H9 (cell line): ENCODE data around the gene PITPNB. TPM values are rescaled to one million over a fixed set of nuclear protein-coding genes. Genes with fewer than 3 reads are reported as not detected.

Source experiments
- DNase-seq: peaks from one replicate; pipeline ENCODE4 v3.0.0-alpha.2; 2017
- H2AFZ ChIP-seq: one replicate; pipeline ENCODE4 v1.6.1; 2013; ENCODE audit warnings: mild to moderate bottlenecking, low read length, control low read depth, moderate library complexity
- H2AK5ac ChIP-seq: 2 replicates; pipeline ENCODE4 v1.6.1; 2013; ENCODE audit warnings: low read length, control low read depth, mixed read lengths; ENCODE audit not compliant: insufficient read length
- H2BK120ac ChIP-seq: one replicate; pipeline ENCODE4 v1.6.1; 2013; ENCODE audit warnings: low read depth, mild to moderate bottlenecking, low read length, control low read depth, inconsistent platforms; ENCODE audit not compliant: poor library complexity, severe bottlenecking
- H2BK12ac ChIP-seq: 2 replicates; pipeline ENCODE4 v1.6.1; 2013; ENCODE audit warnings: low read length, control low read depth, mixed read lengths, low read depth; ENCODE audit not compliant: insufficient read length
- H2BK15ac ChIP-seq: 2 replicates; pipeline ENCODE4 v1.6.1; 2013; ENCODE audit warnings: low read depth, low read length, control low read depth
- H2BK20ac ChIP-seq: one replicate; pipeline ENCODE4 v1.6.1; 2013; ENCODE audit warnings: low read depth, mild to moderate bottlenecking, low read length, control low read depth, inconsistent platforms; ENCODE audit not compliant: poor library complexity, severe bottlenecking
- H2BK5ac ChIP-seq: 2 replicates; pipeline ENCODE4 v1.6.1; 2013; ENCODE audit warnings: low read length, control low read depth, mixed read lengths; ENCODE audit not compliant: insufficient read length
- H3K14ac ChIP-seq: 2 replicates; pipeline ENCODE4 v1.6.1; 2013; ENCODE audit warnings: low read length, control low read depth; ENCODE audit not compliant: insufficient read depth
- H3K18ac ChIP-seq: 2 replicates; pipeline ENCODE4 v1.6.1; 2013; ENCODE audit warnings: low read depth, mild to moderate bottlenecking, mixed read lengths, low read length, control low read depth; ENCODE audit not compliant: insufficient read length
- H3K23ac ChIP-seq: 2 replicates; pipeline ENCODE4 v1.6.1; 2013; ENCODE audit warnings: low read length, control low read depth, mixed read lengths, low read depth; ENCODE audit not compliant: insufficient read length
- H3K23me2 ChIP-seq: 2 replicates; pipeline ENCODE4 v1.6.1; 2013; ENCODE audit warnings: low read depth, mild to moderate bottlenecking, mixed read lengths, low read length, control low read depth; ENCODE audit not compliant: insufficient read length, poor library complexity, severe bottlenecking
- H3K27ac ChIP-seq: 2 replicates; pipeline ENCODE4 v1.5.1; 2013; ENCODE audit warnings: low read length, control low read depth, mixed read lengths, low read depth; ENCODE audit not compliant: insufficient read length
- H3K27me3 ChIP-seq: 2 replicates; pipeline ENCODE4 v1.6.1; 2013; ENCODE audit warnings: low read length, control low read depth, inconsistent platforms; ENCODE audit not compliant: insufficient read depth
- H3K4ac ChIP-seq: 2 replicates; pipeline ENCODE4 v1.6.1; 2013; ENCODE audit warnings: low read depth, mild to moderate bottlenecking, control low read depth, inconsistent platforms, low read length, moderate library complexity
- H3K4me1 ChIP-seq: 2 replicates; pipeline ENCODE4 v1.6.1; 2013; ENCODE audit warnings: low read length, control low read depth, inconsistent platforms; ENCODE audit not compliant: insufficient read depth
- H3K4me2 ChIP-seq: 2 replicates; pipeline ENCODE4 v1.6.1; 2013; ENCODE audit warnings: low read length, control low read depth, mixed read lengths; ENCODE audit not compliant: insufficient read length, insufficient read depth
- H3K56ac ChIP-seq: 2 replicates; pipeline ENCODE4 v1.6.1; 2013; ENCODE audit warnings: low read depth, mild to moderate bottlenecking, mixed read lengths, low read length, control low read depth; ENCODE audit not compliant: insufficient read length
- H3K79me1 ChIP-seq: 2 replicates; pipeline ENCODE4 v1.6.1; 2013; ENCODE audit warnings: low read depth, mild to moderate bottlenecking, moderate library complexity, low read length, control low read depth, inconsistent platforms; ENCODE audit not compliant: insufficient read depth, poor library complexity, severe bottlenecking
- H3K79me2 ChIP-seq: 2 replicates; pipeline ENCODE4 v1.6.1; 2013; ENCODE audit warnings: low read length, control low read depth, inconsistent platforms; ENCODE audit not compliant: insufficient read depth
- H3K9ac ChIP-seq: 2 replicates; pipeline ENCODE4 v1.6.1; 2013; ENCODE audit warnings: low read length, control low read depth, mixed read lengths; ENCODE audit not compliant: insufficient read length; ENCODE audit errors: extremely low read depth
- H3K9me3 ChIP-seq: one replicate; pipeline ENCODE4 v1.6.1; 2013; ENCODE audit warnings: low read depth, low read length, inconsistent platforms; ENCODE audit not compliant: control insufficient read depth
- H3T11ph ChIP-seq: one replicate; pipeline ENCODE4 v1.6.1; 2013; ENCODE audit warnings: mild to moderate bottlenecking, low read length, control low read depth, inconsistent platforms
- H4K20me1 ChIP-seq: one replicate; pipeline ENCODE4 v1.6.1; 2013; ENCODE audit not compliant: control insufficient read depth, insufficient read length, insufficient read depth
- H4K5ac ChIP-seq: 2 replicates; pipeline ENCODE4 v1.6.1; 2013; ENCODE audit warnings: low read depth, mild to moderate bottlenecking, mixed read lengths, low read length, control low read depth; ENCODE audit not compliant: insufficient read length
- H4K8ac ChIP-seq: replicated peaks from 2 replicates; pipeline ENCODE4 v1.6.1; 2013; ENCODE audit warnings: low read length, control low read depth, mixed read lengths, low read depth; ENCODE audit not compliant: insufficient read length
- H4K91ac ChIP-seq: 2 replicates; pipeline ENCODE4 v1.6.1; 2013; ENCODE audit warnings: low read depth, mild to moderate bottlenecking, moderate library complexity, mixed read lengths, low read length, control low read depth; ENCODE audit not compliant: insufficient read length
- H3K27ac Mint-ChIP-seq, 3 experiments: 2 replicates in 2 of 3; 3 replicates in 1 of 3; pipeline ENCODE4 v1.8.0; 2020 to 2021; ENCODE audit warnings: mixed read lengths in 3 of 3, mild to moderate bottlenecking in 1 of 3, moderate library complexity in 1 of 3
- H3K27me3 Mint-ChIP-seq: 2 replicates; pipeline ENCODE4 v1.8.0; 2021; ENCODE audit warnings: low read depth, mild to moderate bottlenecking, moderate library complexity, mixed read lengths
- H3K36me3 Mint-ChIP-seq, 3 experiments: 2 replicates in 2 of 3; 3 replicates in 1 of 3; pipeline ENCODE4 v1.8.0; 2020 to 2021; ENCODE audit warnings: low read depth in 3 of 3, mixed read lengths in 3 of 3; ENCODE audit not compliant: insufficient read depth in 1 of 3
- H3K4me1 Mint-ChIP-seq, 2 experiments: 2 replicates each; pipeline ENCODE4 v1.8.0; 2020; ENCODE audit warnings: mixed read lengths in 2 of 2
- H3K4me3 Mint-ChIP-seq, 2 experiments: 2 replicates in 1 of 2; 3 replicates in 1 of 2; pipeline ENCODE4 v1.8.0; 2020 to 2021; ENCODE audit warnings: mild to moderate bottlenecking in 2 of 2, mixed read lengths in 2 of 2, moderate library complexity in 1 of 2
- H3K9me3 Mint-ChIP-seq, 2 experiments: 2 replicates in 1 of 2; 3 replicates in 1 of 2; pipeline ENCODE4 v1.8.0; 2020; ENCODE audit warnings: mild to moderate bottlenecking in 2 of 2, mixed read lengths in 2 of 2, moderate library complexity in 1 of 2
- CTCF ChIP-seq: fragments of 200-600 bp; sonication (generic); conservative IDR thresholded peaks from 3 replicates; pipeline ENCODE4 v1.8.0; 2021; ENCODE audit warnings: antibody characterized with exemption, mild to moderate bottlenecking
- WGBS: extraction: QIAGEN DNeasy Blood & Tissue Kit; methylation state at CpG from one replicate; pipeline ENCODE4 v1.1.7; 2013; ENCODE audit warnings: missing lambda C conversion rate, low lambda C conversion rate, mixed read lengths; ENCODE audit not compliant: insufficient read length; ENCODE audit errors: extremely low coverage; 5-methylcytosine and 5-hydroxymethylcytosine counted together
- total RNA-seq: library from RNA; stranded (reverse); gene quantifications from 2 replicates; pipeline ENCODE4 v1.2.1, GENCODE V29; 2021

Gene PITPNB
- total RNA-seq, 1 experiment from 2014 or later, result 106 TPM

- H2BK15ac ChIP-seq, result no peak overlapping the region
- H3K4me3 Mint-ChIP-seq, result no peak overlapping the region; a peak in 1 of 5 replicates
Observed at GRCh38 chr22:27834364-27835185, 84.5 kb downstream of the PITPNB start.

More at GRCh38 chr22:27834364-27835185, 84.5 kb downstream of the PITPNB start:
- Histone ChIP-seq H3K56ac (no peak overlapping the region), H2AFZ (no peak overlapping the region), H3K27me3 (no peaks in the 10 kb centered on the region), H3K4me1 (peaks cover 2% of the 10 kb centered on the region; the same call in 1 of the 2 replicates), H3K23me2 (no peaks in the 10 kb centered on the region), H3K9ac (no peak overlapping the region), H3T11ph (no peak overlapping the region), H2BK12ac (no peak overlapping the region), H2AK5ac (no peak overlapping the region), H4K8ac (no peak overlapping the region), H4K91ac (no peak overlapping the region), H2BK120ac (no peak overlapping the region), H2BK5ac (no peak overlapping the region), H4K20me1 (no peaks in the 10 kb centered on the region), H3K79me2 (no peaks in the 10 kb centered on the region), H3K27ac (no peak overlapping the region), H3K14ac (0 out of 2 replicates have a peak overlapping the region, but pooled peaks have one; percentile 14), H3K23ac (no peak overlapping the region), H3K18ac (peak overlapping the region; percentile 7), H3K79me1 (no peaks in the 10 kb centered on the region), H3K4ac (no peak overlapping the region), H3K4me2 (no peak overlapping the region), H2BK20ac (no peak overlapping the region), H4K5ac (no peak overlapping the region), H3K9me3 (no peaks in the 10 kb centered on the region)
- H3K27ac Mint-ChIP-seq, result peak overlapping the region in 1 of 3 experiments; percentile 16; a peak in 2 of 7 replicates
- H3K36me3 Mint-ChIP-seq, result peaks cover 6 to 17% (median 8%) of the 10 kb centered on the region in 3 experiments
- H3K27me3 Mint-ChIP-seq, result peaks cover 3% of the 10 kb centered on the region; the same call in 1 of the 2 replicates
- TF ChIP-seq CTCF, result no peak; the same call in 2 of the 3 replicates
- WGBS, result no CpG with 5 or more reads among the region's 20 CpGs
- no peak for DNase-seq
- peaks cover 12 to 16% of the 10 kb centered on the region in 2 experiments for H3K9me3 Mint-ChIP-seq
- H3K4me1 Mint-ChIP-seq, result peaks cover 23 to 26% of the 10 kb centered on the region in 2 experiments
